Measurements from ENCODE around the gene PLVAP.

Gene PLVAP

DNA sequence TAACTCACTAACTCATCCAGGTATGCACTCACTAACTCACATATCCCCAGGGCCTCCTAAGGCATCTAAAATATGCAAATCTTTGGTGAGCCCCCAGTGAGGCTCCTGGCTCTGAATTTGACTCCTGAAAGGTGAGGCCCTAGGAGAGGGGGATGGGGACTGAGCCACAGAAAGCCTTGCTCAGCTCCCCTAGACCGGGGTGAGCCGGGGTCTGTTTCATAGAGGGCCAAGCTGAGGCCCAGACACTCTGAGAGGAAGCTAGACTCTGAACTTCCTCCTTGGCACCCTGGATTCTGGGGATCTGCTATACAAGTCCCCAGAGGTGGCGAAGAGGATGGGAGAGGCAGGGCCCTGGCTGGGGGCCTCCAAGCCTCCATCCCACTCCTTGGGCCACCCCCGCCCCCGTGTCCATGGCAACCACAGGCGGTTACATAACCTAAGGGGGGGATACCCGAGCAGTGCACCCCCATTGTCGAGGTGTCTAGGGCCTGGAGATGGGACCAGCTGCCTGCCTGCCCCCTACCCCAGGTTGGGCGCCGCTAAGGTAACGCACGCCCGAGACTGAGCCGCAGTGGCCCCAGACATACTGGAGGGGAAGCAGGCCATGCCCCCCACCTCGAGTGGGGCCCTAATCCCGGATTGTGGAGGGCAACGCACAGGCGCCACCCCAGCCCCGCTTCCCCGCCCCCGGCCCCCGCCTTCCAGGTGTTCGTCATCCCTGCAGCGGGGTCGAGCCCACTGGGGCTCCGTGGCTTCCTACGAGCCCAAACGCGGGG is 74.6 kb downstream of the PLVAP start:
- H3K4me3 ChIP-seq (ENCODE audit: low read depth, low read length) = no peak overlapping the region
- no peak for TF ChIP-seq MAX (IDR thresholded peaks at IDR 0.05; ENCODE audit: low read depth, low read length)
- TF ChIP-seq, protein P1, sequence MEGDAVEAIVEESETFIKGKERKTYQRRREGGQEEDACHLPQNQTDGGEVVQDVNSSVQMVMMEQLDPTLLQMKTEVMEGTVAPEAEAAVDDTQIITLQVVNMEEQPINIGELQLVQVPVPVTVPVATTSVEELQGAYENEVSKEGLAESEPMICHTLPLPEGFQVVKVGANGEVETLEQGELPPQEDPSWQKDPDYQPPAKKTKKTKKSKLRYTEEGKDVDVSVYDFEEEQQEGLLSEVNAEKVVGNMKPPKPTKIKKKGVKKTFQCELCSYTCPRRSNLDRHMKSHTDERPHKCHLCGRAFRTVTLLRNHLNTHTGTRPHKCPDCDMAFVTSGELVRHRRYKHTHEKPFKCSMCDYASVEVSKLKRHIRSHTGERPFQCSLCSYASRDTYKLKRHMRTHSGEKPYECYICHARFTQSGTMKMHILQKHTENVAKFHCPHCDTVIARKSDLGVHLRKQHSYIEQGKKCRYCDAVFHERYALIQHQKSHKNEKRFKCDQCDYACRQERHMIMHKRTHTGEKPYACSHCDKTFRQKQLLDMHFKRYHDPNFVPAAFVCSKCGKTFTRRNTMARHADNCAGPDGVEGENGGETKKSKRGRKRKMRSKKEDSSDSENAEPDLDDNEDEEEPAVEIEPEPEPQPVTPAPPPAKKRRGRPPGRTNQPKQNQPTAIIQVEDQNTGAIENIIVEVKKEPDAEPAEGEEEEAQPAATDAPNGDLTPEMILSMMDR (IDR thresholded peaks at IDR 0.05; ENCODE audit: low read depth, low read length) = no peak
- TF ChIP-seq POLR2A (IDR thresholded peaks at IDR 0.05; ENCODE audit: extremely low read depth, insufficient read length) = no peak
- TF ChIP-seq MYC (IDR thresholded peaks at IDR 0.05; ENCODE audit: low read depth, low read length) = no peak
- peak; percentile 68 for DNase-seq (ENCODE audit: low read depth)
